KOPT-K1 (cell line): ENCODE data around the gene FANCM.

Experiments used
- H3K27ac ChIP-seq: fragments of 200-600 bp; sonication (generic); 2 replicates; pipeline ENCODE4 v1.5.1; 2016; ENCODE audit warnings: antibody characterized with exemption, mild to moderate bottlenecking, low read depth, low read length; ENCODE audit not compliant: poor library complexity, severe bottlenecking
- H3K36me3 ChIP-seq: fragments of 200-600 bp; sonication (generic); 2 replicates; pipeline ENCODE4 v1.5.1; 2017; ENCODE audit warnings: antibody characterized with exemption, mild to moderate bottlenecking, low read length, moderate library complexity; ENCODE audit not compliant: insufficient read depth
- H3K9me3 ChIP-seq: fragments of 200-600 bp; sonication (generic); 2 replicates; pipeline ENCODE4 v1.5.1; 2017; ENCODE audit warnings: antibody characterized with exemption, low read length, mild to moderate bottlenecking; ENCODE audit not compliant: insufficient read depth, poor library complexity, severe bottlenecking

Gene FANCM, protein sequence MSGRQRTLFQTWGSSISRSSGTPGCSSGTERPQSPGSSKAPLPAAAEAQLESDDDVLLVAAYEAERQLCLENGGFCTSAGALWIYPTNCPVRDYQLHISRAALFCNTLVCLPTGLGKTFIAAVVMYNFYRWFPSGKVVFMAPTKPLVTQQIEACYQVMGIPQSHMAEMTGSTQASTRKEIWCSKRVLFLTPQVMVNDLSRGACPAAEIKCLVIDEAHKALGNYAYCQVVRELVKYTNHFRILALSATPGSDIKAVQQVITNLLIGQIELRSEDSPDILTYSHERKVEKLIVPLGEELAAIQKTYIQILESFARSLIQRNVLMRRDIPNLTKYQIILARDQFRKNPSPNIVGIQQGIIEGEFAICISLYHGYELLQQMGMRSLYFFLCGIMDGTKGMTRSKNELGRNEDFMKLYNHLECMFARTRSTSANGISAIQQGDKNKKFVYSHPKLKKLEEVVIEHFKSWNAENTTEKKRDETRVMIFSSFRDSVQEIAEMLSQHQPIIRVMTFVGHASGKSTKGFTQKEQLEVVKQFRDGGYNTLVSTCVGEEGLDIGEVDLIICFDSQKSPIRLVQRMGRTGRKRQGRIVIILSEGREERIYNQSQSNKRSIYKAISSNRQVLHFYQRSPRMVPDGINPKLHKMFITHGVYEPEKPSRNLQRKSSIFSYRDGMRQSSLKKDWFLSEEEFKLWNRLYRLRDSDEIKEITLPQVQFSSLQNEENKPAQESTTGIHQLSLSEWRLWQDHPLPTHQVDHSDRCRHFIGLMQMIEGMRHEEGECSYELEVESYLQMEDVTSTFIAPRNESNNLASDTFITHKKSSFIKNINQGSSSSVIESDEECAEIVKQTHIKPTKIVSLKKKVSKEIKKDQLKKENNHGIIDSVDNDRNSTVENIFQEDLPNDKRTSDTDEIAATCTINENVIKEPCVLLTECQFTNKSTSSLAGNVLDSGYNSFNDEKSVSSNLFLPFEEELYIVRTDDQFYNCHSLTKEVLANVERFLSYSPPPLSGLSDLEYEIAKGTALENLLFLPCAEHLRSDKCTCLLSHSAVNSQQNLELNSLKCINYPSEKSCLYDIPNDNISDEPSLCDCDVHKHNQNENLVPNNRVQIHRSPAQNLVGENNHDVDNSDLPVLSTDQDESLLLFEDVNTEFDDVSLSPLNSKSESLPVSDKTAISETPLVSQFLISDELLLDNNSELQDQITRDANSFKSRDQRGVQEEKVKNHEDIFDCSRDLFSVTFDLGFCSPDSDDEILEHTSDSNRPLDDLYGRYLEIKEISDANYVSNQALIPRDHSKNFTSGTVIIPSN (N-terminal part only)

GRCh38 chr14:45135659-45136395 lies at the start of gene FANCM:
TSS of gene FANCM (plus strand) at chr14:45135930. CDS start at chr14:45136032, 102 bp downstream.
- Histone ChIP-seq H3K36me3 (no peaks in the 10 kb centered on the region; the same call in none of the 2 replicates), H3K9me3 (no peaks in the 10 kb centered on the region), H3K27ac (peak within 1 kb of the TSS; percentile 84)

DNA sequence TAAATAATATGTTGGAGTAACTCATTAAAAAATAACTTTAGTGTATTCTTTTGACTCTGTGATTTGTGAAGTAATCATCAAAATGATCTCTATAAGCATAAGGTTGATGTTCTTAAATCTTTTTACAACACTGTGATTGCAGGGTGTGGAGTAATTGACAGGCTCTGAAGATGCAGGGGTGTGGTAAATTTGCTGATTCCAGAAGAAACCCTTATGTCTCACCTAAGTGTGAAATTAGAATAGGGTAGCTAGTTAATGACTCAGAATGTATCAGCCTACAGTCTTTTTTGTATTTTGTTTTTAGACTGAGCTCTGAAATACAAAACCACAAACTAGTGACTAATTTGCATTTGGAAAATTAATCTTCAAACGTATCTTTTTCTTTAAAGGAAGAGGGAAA lies 45.9 kb upstream of the FANCM start:
- Histone ChIP-seq H3K9me3 (no peaks in the 10 kb centered on the region), H3K27ac (no peak overlapping the region), H3K36me3 (peaks cover 32% of the 10 kb centered on the region)

- Histone ChIP-seq H3K36me3 (peaks cover 46% of the 10 kb centered on the region), H3K9me3 (no peaks in the 10 kb centered on the region), H3K27ac (no peak overlapping the region)
Measured at GRCh38 chr14:45091710-45092109, 44.0 kb upstream of the FANCM start.

DNA sequence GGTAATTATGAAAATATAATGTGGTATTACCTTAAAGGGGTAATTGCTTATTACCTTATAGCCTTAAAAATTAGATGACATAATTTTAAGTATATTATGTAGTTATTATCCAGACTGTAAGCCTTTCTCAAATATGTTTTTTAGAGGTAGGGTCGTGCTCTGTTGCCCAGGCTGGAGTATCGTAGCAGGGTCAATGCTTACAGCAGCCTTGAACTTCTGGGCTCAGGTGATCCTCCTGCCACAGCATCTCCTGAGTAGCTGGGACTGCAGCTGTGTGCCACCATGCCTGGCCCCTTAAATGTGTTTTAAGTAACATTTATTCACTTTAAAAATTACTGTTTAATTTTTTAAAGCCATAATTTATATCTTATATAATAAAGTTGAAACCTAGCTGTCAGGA lies 41.5 kb upstream of the FANCM start:
- Histone ChIP-seq H3K9me3 (no peaks in the 10 kb centered on the region), H3K27ac (no peak overlapping the region), H3K36me3 (peaks cover 64% of the 10 kb centered on the region)

DNA sequence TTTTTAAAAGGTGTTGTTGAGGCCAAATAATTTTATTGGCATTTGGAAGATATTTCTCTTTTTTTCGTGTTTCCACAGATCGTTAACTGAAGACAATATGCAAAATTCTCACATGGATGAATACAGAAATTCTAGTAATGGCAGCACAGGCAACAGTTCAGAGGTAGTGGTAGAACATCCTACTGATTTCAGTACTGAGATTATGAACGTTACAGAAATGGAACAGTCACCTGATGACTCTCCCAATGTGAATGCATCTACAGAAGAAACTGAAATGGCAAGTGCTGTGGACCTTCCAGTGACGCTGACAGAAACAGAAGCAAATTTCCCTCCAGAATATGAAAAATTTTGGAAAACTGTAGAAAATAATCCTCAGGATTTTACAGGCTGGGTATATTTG lies 40.6 kb upstream of the FANCM start:
- no peaks in the 10 kb centered on the region for H3K9me3 ChIP-seq
- H3K27ac ChIP-seq: no peak overlapping the region
- peaks cover 73% of the 10 kb centered on the region for H3K36me3 ChIP-seq

- Histone ChIP-seq H3K9me3 (no peaks in the 10 kb centered on the region), H3K36me3 (peaks cover 73% of the 10 kb centered on the region), H3K27ac (no peak overlapping the region)
Measured at GRCh38 chr14:45096218-45096617, 39.5 kb upstream of the FANCM start.

DNA sequence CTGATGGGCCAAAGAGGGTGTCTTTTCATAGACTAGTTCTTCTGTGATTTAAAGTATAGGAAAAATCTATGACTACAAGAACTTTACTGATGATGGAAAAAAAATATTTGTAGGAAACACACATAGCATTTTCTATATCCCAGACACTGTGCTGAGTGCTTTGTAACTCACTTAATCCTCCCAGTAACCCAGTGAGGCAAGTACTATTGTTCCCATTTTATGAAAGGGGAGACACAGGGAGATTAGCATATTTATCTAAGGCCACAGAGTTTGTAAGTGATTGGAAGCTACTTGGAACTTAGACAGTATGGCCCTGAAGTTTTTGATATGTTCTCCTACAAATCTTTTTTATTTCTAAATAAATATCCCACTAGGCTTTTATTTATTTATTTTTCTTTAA lies 31.9 kb upstream of the FANCM start:
- Histone ChIP-seq H3K27ac (no peak overlapping the region), H3K36me3 (peaks cover 99% of the 10 kb centered on the region), H3K9me3 (no peaks in the 10 kb centered on the region)

DNA sequence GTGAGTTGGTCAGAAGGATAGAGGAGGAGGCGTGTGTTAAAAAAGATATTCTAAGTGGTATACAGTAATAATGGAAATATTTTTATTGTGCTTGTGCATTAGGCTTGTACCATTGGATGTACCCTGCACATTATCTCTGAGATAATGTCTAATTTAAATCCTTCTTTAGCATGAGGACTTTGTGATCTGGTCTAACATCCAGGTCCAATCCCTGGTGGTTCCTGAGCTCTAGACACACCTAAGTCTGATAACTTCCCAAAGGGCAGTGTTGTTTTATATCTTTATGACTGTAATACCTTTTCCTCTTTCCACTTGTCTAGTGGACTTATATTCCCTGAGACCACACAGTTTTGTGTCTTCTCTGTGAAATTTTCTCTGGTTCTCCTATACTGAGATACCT lies 31.2 kb upstream of the FANCM start:
- Histone ChIP-seq H3K9me3 (no peaks in the 10 kb centered on the region), H3K27ac (no peak overlapping the region), H3K36me3 (peaks cover 99% of the 10 kb centered on the region)

DNA sequence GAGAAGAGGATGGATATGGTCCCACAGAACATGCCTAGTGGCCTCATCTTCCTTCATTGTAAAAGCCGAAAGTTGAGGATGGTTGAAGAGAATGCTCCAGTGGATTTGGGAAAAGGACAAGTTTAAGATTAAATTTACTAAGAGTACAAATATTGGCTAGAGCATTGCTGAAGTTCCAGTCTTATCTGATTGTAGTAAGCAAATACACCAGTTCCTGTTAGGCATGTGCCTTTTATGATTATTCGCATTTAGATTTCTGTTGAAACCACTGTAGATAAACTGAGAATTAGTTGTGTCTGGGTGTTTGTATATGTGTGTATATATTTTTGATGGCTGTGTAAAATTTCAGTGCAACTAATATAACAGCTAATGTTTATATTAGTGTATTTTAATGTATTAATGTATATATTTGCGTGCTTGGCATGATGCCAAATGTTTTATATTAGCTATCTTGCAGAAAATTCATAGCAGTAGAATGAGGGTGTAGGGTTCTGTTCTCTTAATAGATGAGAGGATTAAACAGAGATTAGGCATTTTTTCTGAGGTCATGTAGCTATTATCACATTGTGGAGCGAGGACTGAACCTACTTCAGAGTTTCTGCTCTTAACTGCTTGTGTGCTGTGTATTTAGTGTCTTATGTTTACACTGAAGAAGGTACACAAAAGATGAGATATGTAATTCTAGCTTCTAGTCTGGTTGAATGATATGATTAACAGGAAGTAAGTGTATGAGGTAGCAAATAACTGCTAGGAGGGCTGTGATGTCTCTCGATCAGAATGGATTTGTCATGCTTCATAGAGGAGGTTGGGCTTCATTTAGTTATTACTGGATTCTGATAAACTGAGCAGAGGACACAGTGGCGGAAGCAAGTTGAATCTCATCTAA lies 22.6 kb upstream of the FANCM start:
- no peaks in the 10 kb centered on the region for H3K9me3 ChIP-seq
- H3K27ac ChIP-seq: no peak overlapping the region
- peaks cover 100% of the 10 kb centered on the region for H3K36me3 ChIP-seq

DNA sequence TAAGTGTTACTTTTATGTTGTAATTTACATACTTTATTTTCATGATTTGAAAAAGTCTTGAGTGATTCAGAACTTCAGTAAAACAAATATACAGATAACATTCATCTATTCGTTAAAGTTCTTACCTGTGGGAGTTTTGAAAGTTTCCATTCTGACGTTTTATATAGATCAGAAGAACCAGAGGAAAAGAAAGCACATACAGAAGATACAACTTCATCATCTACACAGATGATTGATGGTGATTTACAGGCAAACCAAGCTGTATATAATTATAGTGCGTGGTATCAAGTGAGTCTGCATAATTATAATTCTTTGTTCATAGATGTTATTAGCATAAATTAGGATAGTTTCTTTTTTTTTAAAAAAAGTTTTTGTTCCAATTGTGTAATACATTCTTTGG lies 21.4 kb upstream of the FANCM start:
- Histone ChIP-seq H3K36me3 (peaks cover 100% of the 10 kb centered on the region), H3K27ac (no peak overlapping the region), H3K9me3 (no peaks in the 10 kb centered on the region)

DNA sequence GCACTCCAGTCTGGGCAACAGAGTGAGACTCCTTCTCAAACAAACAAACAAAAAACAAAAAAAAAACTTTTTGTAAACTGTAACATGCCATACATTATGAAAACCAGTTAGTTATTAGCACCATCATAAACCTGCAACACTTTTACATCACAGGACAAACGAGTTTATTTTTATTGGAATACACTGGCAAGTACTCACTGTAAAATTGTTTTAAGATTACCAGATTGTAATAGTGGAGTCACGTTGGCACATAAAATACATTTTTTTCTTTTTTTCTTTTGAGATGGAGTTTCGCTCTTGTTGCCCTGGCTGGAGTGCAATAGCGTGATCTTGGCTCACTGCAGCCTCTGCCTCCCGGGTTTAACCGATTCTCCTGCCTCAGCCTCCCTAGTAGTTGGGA lies 17.1 kb upstream of the FANCM start:
- Histone ChIP-seq H3K9me3 (no peaks in the 10 kb centered on the region), H3K27ac (no peak overlapping the region), H3K36me3 (peaks cover 100% of the 10 kb centered on the region)

GRCh38 chr14:45120096-45120495 lies 15.6 kb upstream of the FANCM start:
- Histone ChIP-seq H3K36me3 (peaks cover 99% of the 10 kb centered on the region), H3K9me3 (no peaks in the 10 kb centered on the region)

DNA sequence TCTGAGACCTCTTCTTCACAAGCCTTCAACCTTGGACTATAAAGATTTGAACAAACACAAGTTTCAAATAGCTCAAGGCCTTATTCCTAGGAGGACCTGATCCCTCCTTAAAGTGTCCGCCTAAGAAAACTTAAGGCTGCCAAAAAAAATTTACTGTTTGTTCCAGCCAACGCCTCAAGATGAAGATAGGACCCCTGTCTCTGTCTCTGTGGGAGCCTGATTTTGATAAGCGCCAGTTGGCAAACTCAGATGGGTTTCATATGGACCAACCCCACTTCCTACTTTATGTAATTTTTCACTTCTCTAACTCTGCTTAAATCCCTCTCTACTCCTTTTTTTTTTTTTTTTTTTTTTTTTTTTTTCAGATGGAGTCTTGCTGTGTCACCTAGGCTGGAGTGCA lies 12.5 kb upstream of the FANCM start:
- H3K27ac ChIP-seq: no peak overlapping the region
- H3K36me3 ChIP-seq: peaks cover 97% of the 10 kb centered on the region
- no peaks in the 10 kb centered on the region for H3K9me3 ChIP-seq

More at GRCh38 chr14:45120096-45120495, 15.6 kb upstream of the FANCM start:
- no peak overlapping the region for H3K27ac ChIP-seq
